22Rv1 (cell line): ENCODE results near the gene SLC25A13.

Experiments
- H3K27ac ChIP-seq: fragments of 450-650 bp; 2 replicates; pipeline ENCODE4 v1.5.1; 2017
- CTCF ChIP-seq: fragments of 450-650 bp; IDR thresholded peaks from 2 replicates; pipeline ENCODE4 v1.5.1; 2017; ENCODE audit warnings: mild to moderate bottlenecking
- ZFX ChIP-seq: fragments of 450-650 bp; IDR thresholded peaks from 2 replicates; pipeline ENCODE4 v1.6.1; 2017; ENCODE audit warnings: antibody characterized with exemption, borderline replicate concordance

SLC25A13 gene

GRCh38 chr7:96188174-96188581 is 133.7 kb downstream of the SLC25A13 start:
- H3K27ac ChIP-seq = no peak overlapping the region
- TF ChIP-seq ZFX (no peak), CTCF (no peak)

DNA sequence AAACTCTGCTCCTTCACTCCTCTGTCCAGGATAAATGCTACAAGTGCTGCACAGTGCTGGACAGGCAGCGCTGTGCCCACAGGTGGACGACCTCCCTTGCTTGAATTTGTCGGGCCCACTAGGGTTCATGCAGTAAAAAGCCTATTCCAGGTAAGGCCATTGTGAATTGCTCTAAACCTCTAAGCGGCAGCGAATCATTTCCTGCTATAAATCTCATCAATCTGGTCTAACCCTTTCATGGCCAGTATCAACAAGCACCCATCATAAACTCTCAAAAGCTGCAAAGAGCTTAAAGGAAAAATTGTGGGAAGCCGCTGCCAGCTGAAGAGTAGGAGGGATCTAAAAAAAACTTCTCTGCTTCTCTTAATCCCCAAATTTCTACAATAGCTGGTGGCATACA is 134.2 kb downstream of the SLC25A13 start:
- H3K27ac ChIP-seq = no peak overlapping the region

DNA sequence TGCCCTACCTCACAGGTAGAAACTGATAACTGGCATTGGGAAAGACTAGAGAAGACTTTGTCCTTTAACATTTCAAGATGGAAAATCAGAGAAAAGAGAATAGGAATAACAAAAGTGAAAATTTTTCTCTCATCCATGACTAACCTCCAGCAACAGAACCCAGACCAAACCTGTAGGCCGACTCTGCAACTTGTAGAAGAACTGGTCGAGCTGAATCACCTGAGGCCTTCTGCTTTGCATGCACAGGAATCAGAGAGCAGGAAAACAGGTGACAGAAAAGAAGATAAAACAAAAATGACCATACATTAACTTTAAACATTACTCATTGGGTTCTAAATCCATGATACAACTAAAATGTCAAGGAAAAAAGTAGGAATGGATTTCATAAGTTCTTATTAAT is 137.1 kb downstream of the SLC25A13 start:
- TF ChIP-seq CTCF (no peak), ZFX (no peak)
- H3K27ac ChIP-seq = no peak overlapping the region

More for the DNA sequence above, 134.2 kb downstream of the SLC25A13 start:
- no peak for TF ChIP-seq CTCF
- no peak for TF ChIP-seq ZFX

- TF ChIP-seq CTCF (0 out of 2 replicates have a peak, but pooled peaks have one; percentile 16), ZFX (no peak)
- no peak overlapping the region for H3K27ac ChIP-seq
Measured at GRCh38 chr7:96183163-96183670, 138.7 kb downstream of the SLC25A13 start.

GRCh38 chr7:96182424-96183158 is 139.3 kb downstream of the SLC25A13 start:
- H3K27ac ChIP-seq = no peak overlapping the region
- TF ChIP-seq CTCF = no peak
- no peak for TF ChIP-seq ZFX

- no peak overlapping the region for H3K27ac ChIP-seq
- TF ChIP-seq ZFX (no peak), CTCF (no peak)
Measured at GRCh38 chr7:96181174-96181573, 140.7 kb downstream of the SLC25A13 start.

GRCh38 chr7:96179837-96180236 is 142.1 kb downstream of the SLC25A13 start:
- TF ChIP-seq CTCF (no peak), ZFX (no peak)

More at GRCh38 chr7:96179837-96180236, 142.1 kb downstream of the SLC25A13 start:
- H3K27ac ChIP-seq = no peak overlapping the region
